ENCODE results near the gene NCDN. TPM values are rescaled to one million over a fixed set of nuclear protein-coding genes. Genes with fewer than 3 reads are reported as not detected.
A peak's percentile ranks its signal among the peaks of the same experiment; 100 is the strongest.

Gene NCDN
- total RNA-seq, 1 donor = 24.4 TPM

- no peak overlapping the region for H3K4me3 ChIP-seq (ENCODE audit: low read depth, low read length)
- DNase-seq (ENCODE audit: low read depth) = no peak
- TF ChIP-seq, protein P1, sequence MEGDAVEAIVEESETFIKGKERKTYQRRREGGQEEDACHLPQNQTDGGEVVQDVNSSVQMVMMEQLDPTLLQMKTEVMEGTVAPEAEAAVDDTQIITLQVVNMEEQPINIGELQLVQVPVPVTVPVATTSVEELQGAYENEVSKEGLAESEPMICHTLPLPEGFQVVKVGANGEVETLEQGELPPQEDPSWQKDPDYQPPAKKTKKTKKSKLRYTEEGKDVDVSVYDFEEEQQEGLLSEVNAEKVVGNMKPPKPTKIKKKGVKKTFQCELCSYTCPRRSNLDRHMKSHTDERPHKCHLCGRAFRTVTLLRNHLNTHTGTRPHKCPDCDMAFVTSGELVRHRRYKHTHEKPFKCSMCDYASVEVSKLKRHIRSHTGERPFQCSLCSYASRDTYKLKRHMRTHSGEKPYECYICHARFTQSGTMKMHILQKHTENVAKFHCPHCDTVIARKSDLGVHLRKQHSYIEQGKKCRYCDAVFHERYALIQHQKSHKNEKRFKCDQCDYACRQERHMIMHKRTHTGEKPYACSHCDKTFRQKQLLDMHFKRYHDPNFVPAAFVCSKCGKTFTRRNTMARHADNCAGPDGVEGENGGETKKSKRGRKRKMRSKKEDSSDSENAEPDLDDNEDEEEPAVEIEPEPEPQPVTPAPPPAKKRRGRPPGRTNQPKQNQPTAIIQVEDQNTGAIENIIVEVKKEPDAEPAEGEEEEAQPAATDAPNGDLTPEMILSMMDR (IDR thresholded peaks at IDR 0.05; ENCODE audit: insufficient read depth, low read length) = no peak
Observed at GRCh38 chr1:35563166-35563565, 5.6 kb downstream of the NCDN start.

DNA sequence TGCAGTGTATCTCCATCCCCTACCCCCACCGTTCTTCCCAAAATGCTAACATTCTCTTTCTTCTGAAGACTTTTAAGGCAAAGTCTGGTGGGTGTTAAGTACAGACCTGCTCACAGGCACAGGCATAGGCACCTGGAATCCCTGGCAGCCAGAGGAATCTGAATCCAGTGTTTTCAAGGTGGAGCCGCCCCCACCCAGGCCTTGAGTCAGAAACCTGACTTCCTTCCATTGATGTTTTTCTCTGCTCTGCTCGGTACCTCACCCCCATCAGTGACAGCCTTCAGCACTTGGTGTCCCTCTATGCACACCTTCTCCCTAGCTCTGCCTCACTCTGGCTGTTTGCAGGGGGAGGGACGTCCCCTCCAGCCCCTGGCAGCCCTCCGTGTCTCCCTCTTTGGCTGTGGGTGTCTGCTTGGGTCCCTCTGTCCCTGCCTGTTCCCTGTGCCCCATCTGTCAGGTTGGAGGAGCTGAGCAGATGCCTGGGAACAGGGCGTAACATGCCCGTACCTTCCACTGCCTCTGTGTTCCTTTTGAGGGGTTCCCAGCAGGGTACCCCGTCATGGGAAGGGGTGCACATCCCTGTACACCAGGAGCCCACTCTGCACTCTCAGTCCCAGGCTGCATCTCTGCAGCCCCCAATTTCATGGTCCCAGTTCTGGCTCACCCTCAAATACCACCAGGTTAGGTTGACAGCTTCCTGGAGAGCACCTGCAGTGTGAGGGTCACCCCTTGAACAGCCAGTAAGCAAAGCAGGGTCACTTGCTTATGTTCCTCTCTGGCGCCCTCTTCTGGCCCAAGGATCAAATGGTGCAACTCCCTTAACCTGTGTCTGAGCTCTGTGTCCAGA, 6.7 kb downstream of the NCDN start:
- TF ChIP-seq, protein P1 (IDR thresholded peaks at IDR 0.05; ENCODE audit: insufficient read depth, low read length) = peak; percentile 86

DNA sequence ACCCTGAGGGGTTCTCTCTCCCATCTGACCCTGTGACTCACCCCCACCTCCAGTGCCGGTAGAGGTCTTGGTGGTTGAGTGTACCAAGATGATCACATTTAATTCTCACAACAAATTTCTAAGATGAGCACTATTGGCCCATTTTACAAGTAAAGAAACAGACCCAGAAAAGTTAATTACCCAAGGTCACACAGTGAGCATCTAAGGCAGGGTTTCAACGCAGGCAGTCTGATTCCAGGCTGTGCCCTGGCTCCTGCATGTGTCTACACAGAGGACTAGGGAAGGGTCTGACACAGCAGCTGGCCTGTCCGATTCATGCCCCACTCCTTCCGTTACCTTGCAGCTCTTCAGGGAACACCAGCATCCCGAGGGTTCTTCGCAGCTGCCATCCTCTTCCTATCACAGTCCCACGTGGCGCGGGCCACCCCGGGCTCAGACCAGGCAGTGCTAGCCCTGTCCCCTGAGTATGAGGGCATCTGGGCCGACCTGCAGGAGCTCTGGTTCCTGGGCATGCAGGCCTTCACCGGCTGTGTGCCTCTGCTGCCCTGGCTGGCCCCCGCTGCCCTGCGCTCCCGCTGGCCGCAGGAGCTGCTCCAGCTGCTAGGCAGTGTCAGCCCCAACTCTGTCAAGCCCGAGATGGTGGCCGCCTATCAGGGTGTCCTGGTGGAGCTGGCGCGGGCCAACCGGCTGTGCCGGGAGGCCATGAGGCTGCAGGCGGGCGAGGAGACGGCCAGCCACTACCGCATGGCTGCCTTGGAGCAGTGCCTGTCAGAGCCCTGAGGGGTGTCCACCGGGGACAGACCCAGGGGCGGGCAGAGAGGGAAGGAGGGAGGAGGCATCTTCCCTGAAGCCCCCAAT, 7.5 kb downstream of the NCDN start:
- TF ChIP-seq, protein P1 (IDR thresholded peaks at IDR 0.05; ENCODE audit: insufficient read depth, low read length) = no peak
- DNase-seq (ENCODE audit: low read depth) = no peak
- H3K4me3 ChIP-seq (ENCODE audit: low read depth, low read length) = no peak overlapping the region

More for the DNA sequence above, 6.7 kb downstream of the NCDN start:
- DNase-seq (ENCODE audit: low read depth) = peak; percentile 84
- no peak overlapping the region for H3K4me3 ChIP-seq (ENCODE audit: low read depth, low read length)

DNA sequence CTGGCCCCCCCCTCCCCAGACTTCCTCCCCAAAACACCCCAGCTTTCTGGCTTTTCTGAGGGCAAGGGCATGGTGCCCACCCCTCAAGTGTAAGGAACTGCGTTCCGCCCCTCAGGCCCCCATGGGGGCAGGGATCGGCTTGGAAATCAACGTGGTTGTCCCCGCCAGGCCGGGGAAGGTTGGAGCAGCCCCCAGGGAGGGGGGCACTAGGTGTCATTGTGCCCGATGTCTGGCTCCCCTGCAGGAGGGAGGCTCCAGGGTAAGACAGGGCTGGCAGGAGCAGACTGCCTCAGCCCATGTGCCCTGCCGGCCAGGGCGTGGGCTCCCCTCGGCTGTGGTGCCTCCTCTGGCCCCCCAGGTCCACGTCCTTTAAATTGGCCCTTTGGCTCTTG, 8.1 kb downstream of the NCDN start:
- no peak for DNase-seq (ENCODE audit: low read depth)
- TF ChIP-seq, protein P1 (IDR thresholded peaks at IDR 0.05; ENCODE audit: insufficient read depth, low read length) = no peak
- no peak overlapping the region for H3K4me3 ChIP-seq (ENCODE audit: low read depth, low read length)

- no peak overlapping the region for H3K4me3 ChIP-seq (ENCODE audit: low read depth, low read length)
- TF ChIP-seq, protein P1 (IDR thresholded peaks at IDR 0.05; ENCODE audit: insufficient read depth, low read length) = no peak
- DNase-seq (ENCODE audit: low read depth) = no peak
Observed at GRCh38 chr1:35567947-35568558, 10.5 kb downstream of the NCDN start.

DNA sequence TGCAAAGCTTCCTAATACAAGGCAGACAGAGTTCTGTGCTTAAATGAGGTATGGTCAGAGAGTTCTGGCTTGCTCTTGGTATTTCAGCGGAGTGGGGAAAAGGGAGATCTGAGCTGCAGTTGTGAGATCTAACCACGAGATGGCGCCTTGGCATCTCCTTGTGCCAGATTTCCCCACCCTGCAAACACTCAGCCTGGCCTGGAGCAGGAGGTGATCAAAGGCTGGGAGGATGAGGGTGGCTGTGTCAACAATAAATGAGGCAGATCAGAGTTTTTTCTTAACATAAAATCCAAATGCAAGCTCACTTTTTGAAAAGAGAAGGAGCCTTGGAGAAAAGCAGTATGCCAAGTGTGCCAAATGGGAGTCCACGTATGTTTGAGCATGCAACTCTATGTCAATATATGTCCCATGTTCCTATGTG, 11.4 kb downstream of the NCDN start:
- DNase-seq (ENCODE audit: low read depth) = peak; percentile 76
- TF ChIP-seq, protein P1 (IDR thresholded peaks at IDR 0.05; ENCODE audit: insufficient read depth, low read length) = peak; percentile 85
- no peak overlapping the region for H3K4me3 ChIP-seq (ENCODE audit: low read depth, low read length)
